ENCODE measurements around the gene CEP250.

CEP250 gene

DNA sequence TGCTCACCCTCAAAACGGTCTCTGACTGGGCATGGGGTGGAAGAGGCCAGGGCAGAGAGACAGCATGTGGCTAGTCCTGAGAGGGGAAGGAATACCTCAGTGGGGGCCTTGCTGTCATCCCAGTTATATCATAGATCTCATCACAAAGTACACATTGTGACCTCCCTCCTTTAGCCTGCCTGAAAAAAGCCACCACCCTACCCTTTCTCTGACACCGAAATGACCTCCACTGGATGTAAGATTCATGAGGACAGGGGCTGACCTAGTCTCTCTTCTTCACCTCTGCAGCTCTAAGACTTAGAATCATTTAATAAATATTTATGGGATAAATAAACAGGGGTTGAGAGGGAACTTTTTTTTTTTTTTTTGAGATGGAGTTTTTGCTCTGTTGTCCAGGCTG, 74.2 kb downstream of the CEP250 start, which contains the start of gene C20orf173:
Gene C20orf173 (minus strand): TSS at position 101 of the 400 bp plus-strand sequence. CDS start 279 bp downstream, outside the sequence.
- H3K4ac ChIP-seq (ENCODE audit: low read length) = no peak within 1 kb of the TSS
- no peak within 1 kb of the TSS for H2BK15ac ChIP-seq (ENCODE audit: low read length)
- no peak within 1 kb of the TSS for H3K9ac ChIP-seq (ENCODE audit: low read depth, low read length, poor library complexity)
- no peak within 1 kb of the TSS for H3K4me2 ChIP-seq (ENCODE audit: insufficient read depth, low read length, poor library complexity, severe bottlenecking)
- peak within 1 kb of the TSS; percentile 48 for H2AFZ ChIP-seq (ENCODE audit: low read length)
- H4K91ac ChIP-seq (ENCODE audit: low read depth, low read length, poor library complexity) = no peak within 1 kb of the TSS
- DNase-seq (ENCODE audit: low spot score) = no peak
- peaks cover 3 to 5% of the 10 kb centered on the region in 2 donors for H3K9me3 ChIP-seq (replicated peaks in 1 of 2; ENCODE audit: control insufficient read depth in 2 of 2, insufficient read depth in 1 of 2, low read depth in 1 of 2, low read length in 2 of 2)
- WGBS, 2 donors (ENCODE audit: extremely low coverage in 2 of 2, insufficient read length in 2 of 2, insufficient replicate concordance in 1 of 2) = no CpG with 5 or more reads among the region's 2 CpGs
- H2BK12ac ChIP-seq (ENCODE audit: low read length) = no peak within 1 kb of the TSS
- no peak within 1 kb of the TSS for H2BK5ac ChIP-seq (ENCODE audit: low read length)
- no peak within 1 kb of the TSS for H2AK5ac ChIP-seq (ENCODE audit: low read depth, low read length)
- H3K4me1 ChIP-seq (ENCODE audit: control insufficient read depth in 2 of 2, insufficient read depth in 1 of 2, low read depth in 1 of 2, low read length in 2 of 2) = peaks cover 0 to 3% of the 10 kb centered on the region in 2 donors
- no peak within 1 kb of the TSS for H3K14ac ChIP-seq (ENCODE audit: low read length)
- no peak within 1 kb of the TSS for H3K4me3 ChIP-seq (ENCODE audit: low read length in 2 of 2)
- H3K27ac ChIP-seq (replicated peaks; ENCODE audit: low read length) = no peak within 1 kb of the TSS
- no peaks in the 10 kb centered on the region for H3K79me1 ChIP-seq (ENCODE audit: low read depth, low read length)
- no peaks in the 10 kb centered on the region for H3K36me3 ChIP-seq (replicated peaks in 1 of 2; ENCODE audit: control insufficient read depth in 2 of 2, insufficient read depth in 2 of 2, low read length in 2 of 2)
- H3K18ac ChIP-seq (ENCODE audit: low read length) = no peak within 1 kb of the TSS
- H2BK120ac ChIP-seq (ENCODE audit: low read depth, low read length) = no peak within 1 kb of the TSS
- H3K27me3 ChIP-seq (ENCODE audit: control insufficient read depth in 3 of 3, insufficient read depth in 3 of 3, low read depth in 1 of 3, low read length in 3 of 3) = no peaks in the 10 kb centered on the region
- no peak within 1 kb of the TSS for H4K8ac ChIP-seq (ENCODE audit: low read depth, low read length)
- H3K23ac ChIP-seq (ENCODE audit: low read depth, low read length, poor library complexity) = no peak within 1 kb of the TSS

DNA sequence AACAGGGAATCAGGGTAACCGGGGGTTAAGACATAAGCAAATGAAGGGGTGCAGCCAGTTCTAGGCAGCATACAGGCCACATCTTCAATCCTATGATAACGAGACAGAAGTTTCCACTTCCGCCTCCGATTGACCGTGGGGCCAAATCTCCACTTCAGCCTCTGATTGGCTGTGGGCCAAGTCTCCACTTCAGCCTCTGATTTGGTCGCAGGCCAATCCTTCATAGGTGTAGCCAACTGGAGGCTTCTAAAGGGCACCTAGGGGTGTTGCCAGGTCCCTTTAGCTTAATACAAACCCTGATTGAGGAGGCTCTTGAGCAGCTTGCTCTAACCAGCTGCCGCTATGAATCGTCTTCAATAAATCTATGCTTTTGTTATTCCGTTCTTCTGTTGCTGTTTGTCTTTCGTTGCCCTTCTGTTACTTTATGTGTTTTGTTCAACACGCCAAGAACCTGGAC, 84.4 kb downstream of the CEP250 start:
- Histone ChIP-seq H2BK15ac (ENCODE audit: low read length) (no peak overlapping the region), H2BK5ac (ENCODE audit: low read length) (no peak overlapping the region), H3K4me1 (ENCODE audit: control insufficient read depth in 2 of 2, insufficient read depth in 1 of 2, low read depth in 1 of 2, low read length in 2 of 2) (peaks cover 7 to 12% of the 10 kb centered on the region in 2 donors), H3K4me3 (ENCODE audit: low read length in 2 of 2) (peak overlapping the region; percentile 41 to 80), H3K79me1 (ENCODE audit: low read depth, low read length) (peaks cover 2% of the 10 kb centered on the region), H3K23ac (ENCODE audit: low read depth, low read length, poor library complexity) (no peak overlapping the region), H3K9ac (ENCODE audit: low read depth, low read length, poor library complexity) (peak overlapping the region; percentile 74), H3K9me3 (replicated peaks in 1 of 2; ENCODE audit: control insufficient read depth in 2 of 2, insufficient read depth in 1 of 2, low read depth in 1 of 2, low read length in 2 of 2) (no peaks in the 10 kb centered on the region), H2AK5ac (ENCODE audit: low read depth, low read length) (no peak overlapping the region), H3K27me3 (ENCODE audit: control insufficient read depth in 3 of 3, insufficient read depth in 3 of 3, low read depth in 1 of 3, low read length in 3 of 3) (no peaks in the 10 kb centered on the region), H4K91ac (ENCODE audit: low read depth, low read length, poor library complexity) (no peak overlapping the region), H3K14ac (ENCODE audit: low read length) (no peak overlapping the region), H3K18ac (ENCODE audit: low read length) (no peak overlapping the region), H2AFZ (ENCODE audit: low read length) (peak overlapping the region; percentile 64), H3K4ac (ENCODE audit: low read length) (no peak overlapping the region), H3K4me2 (ENCODE audit: insufficient read depth, low read length, poor library complexity, severe bottlenecking) (peak overlapping the region; percentile 69), H2BK12ac (ENCODE audit: low read length) (no peak overlapping the region), H2BK120ac (ENCODE audit: low read depth, low read length) (no peak overlapping the region), H3K27ac (replicated peaks; ENCODE audit: low read length) (no peak overlapping the region), H4K8ac (ENCODE audit: low read depth, low read length) (no peak overlapping the region), H3K36me3 (replicated peaks in 1 of 2; ENCODE audit: control insufficient read depth in 2 of 2, insufficient read depth in 2 of 2, low read length in 2 of 2) (peaks cover 3 to 18% of the 10 kb centered on the region in 2 donors)
- peak; percentile 69 for DNase-seq (ENCODE audit: low spot score)
- WGBS, 2 donors (ENCODE audit: extremely low coverage in 2 of 2, insufficient read length in 2 of 2, insufficient replicate concordance in 1 of 2) = no CpG with 5 or more reads among the region's 11 CpGs

DNA sequence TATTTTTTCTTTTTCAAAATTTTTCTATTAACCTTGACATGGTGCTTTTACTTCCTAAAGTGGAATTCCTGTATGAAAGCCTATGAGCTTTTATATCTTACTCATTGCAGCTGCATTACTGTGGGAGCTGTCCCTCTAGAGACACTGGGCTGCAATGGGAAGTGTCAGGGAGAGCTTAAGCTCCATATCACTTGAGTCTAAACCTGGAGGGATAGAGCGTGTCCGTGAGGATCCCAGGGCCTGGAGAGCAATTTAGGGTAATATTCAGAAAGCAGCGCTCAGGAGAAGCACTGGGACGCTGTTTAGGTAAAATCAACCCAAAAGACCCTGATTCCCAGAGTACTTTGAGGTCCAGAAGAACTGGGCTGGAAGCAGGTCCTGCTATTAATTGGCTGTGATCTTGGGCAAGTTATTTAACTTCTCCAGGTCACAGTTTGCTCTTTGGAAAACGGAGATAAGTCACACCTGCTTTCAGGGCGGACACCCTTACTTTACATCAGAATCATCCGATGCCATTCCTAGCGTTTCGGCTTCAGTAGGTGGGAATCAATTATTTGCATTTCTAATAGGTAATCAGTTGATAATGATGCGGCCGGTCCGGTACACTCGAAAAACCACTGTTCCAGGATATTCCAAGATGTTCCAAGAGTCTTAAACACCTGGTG, 85.9 kb downstream of the CEP250 start:
- H3K23ac ChIP-seq (ENCODE audit: low read depth, low read length, poor library complexity) = no peak overlapping the region
- no peak overlapping the region for H2BK5ac ChIP-seq (ENCODE audit: low read length)
- DNase-seq (ENCODE audit: low spot score) = no peak
- H3K18ac ChIP-seq (ENCODE audit: low read length) = peak overlapping the region; percentile 73
- no peak overlapping the region for H4K91ac ChIP-seq (ENCODE audit: low read depth, low read length, poor library complexity)
- WGBS, 2 donors (ENCODE audit: extremely low coverage in 2 of 2, insufficient read length in 2 of 2, insufficient replicate concordance in 1 of 2) = no CpG with 5 or more reads among the region's 13 CpGs
- no peaks in the 10 kb centered on the region for H3K27me3 ChIP-seq (ENCODE audit: control insufficient read depth in 3 of 3, insufficient read depth in 3 of 3, low read depth in 1 of 3, low read length in 3 of 3)
- peaks cover 7 to 12% of the 10 kb centered on the region in 2 donors for H3K4me1 ChIP-seq (ENCODE audit: control insufficient read depth in 2 of 2, insufficient read depth in 1 of 2, low read depth in 1 of 2, low read length in 2 of 2)
- H3K4ac ChIP-seq (ENCODE audit: low read length) = no peak overlapping the region
- peaks cover 2% of the 10 kb centered on the region for H3K79me1 ChIP-seq (ENCODE audit: low read depth, low read length)
- H3K36me3 ChIP-seq (replicated peaks in 1 of 2; ENCODE audit: control insufficient read depth in 2 of 2, insufficient read depth in 2 of 2, low read length in 2 of 2) = peaks cover 7 to 30% of the 10 kb centered on the region in 2 donors
- H2AK5ac ChIP-seq (ENCODE audit: low read depth, low read length) = no peak overlapping the region
- H2BK12ac ChIP-seq (ENCODE audit: low read length) = no peak overlapping the region
- H3K9ac ChIP-seq (ENCODE audit: low read depth, low read length, poor library complexity) = no peak overlapping the region
- H3K4me2 ChIP-seq (ENCODE audit: insufficient read depth, low read length, poor library complexity, severe bottlenecking) = peak overlapping the region; percentile 91
- no peak overlapping the region for H4K8ac ChIP-seq (ENCODE audit: low read depth, low read length)
- no peak overlapping the region for H2BK15ac ChIP-seq (ENCODE audit: low read length)
- H2AFZ ChIP-seq (ENCODE audit: low read length) = peak overlapping the region; percentile 94
- peak overlapping the region; percentile 70 to 78 for H3K4me3 ChIP-seq (ENCODE audit: low read length in 2 of 2)
- H3K27ac ChIP-seq (replicated peaks; ENCODE audit: low read length) = no peak overlapping the region
- H2BK120ac ChIP-seq (ENCODE audit: low read depth, low read length) = no peak overlapping the region
- H3K9me3 ChIP-seq (replicated peaks in 1 of 2; ENCODE audit: control insufficient read depth in 2 of 2, insufficient read depth in 1 of 2, low read depth in 1 of 2, low read length in 2 of 2) = no peaks in the 10 kb centered on the region
- no peak overlapping the region for H3K14ac ChIP-seq (ENCODE audit: low read length)

DNA sequence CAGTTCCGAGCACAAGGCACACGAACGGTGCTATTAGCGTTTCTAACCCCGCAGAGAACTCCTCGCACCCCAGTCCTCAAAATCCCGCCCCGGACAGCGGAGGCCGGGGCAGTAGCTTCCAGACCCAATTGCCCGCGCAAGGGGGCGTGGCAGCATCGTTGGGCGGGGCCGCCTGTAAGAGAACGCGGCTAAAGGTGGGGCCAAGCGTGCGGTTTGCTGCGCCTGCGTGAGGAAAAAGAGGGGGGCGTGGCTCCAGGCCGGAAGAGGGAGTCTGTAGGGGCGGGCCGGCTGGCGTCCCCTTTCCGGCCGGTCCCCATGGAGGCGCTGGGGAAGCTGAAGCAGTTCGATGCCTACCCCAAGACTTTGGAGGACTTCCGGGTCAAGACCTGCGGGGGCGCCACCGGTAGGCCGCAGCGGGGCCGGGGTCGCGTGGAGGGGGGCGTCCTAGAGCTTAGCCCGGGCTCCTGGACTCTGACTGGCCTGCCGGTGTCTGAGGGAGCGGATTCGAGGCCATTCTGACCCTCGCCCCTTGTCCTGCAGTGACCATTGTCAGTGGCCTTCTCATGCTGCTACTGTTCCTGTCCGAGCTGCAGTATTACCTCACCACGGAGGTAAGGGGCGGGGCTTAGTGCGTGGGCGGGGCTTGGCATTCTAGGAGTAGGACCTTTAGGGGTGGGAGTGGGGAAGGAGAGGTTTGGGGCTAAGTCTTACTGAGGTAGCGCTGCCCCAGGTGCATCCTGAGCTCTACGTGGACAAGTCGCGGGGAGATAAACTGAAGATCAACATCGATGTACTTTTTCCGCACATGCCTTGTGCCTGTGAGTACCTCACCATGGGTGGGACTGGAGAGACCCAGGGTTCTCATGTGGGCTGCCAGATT, 86.6 kb downstream of the CEP250 start, which contains the start of gene ERGIC3:
Gene ERGIC3 (plus strand): TSS at position 296 of the 880 bp plus-strand sequence. CDS start 20 bp downstream, at position 316.
- DNase-seq (ENCODE audit: low spot score) = peak; percentile 97
- Histone ChIP-seq H3K27ac (replicated peaks; ENCODE audit: low read length) (peak within 1 kb of the TSS; percentile 71), H2AK5ac (ENCODE audit: low read depth, low read length) (peak within 1 kb of the TSS; percentile 65), H3K4me1 (ENCODE audit: control insufficient read depth in 2 of 2, insufficient read depth in 1 of 2, low read depth in 1 of 2, low read length in 2 of 2) (peaks cover 7 to 12% of the 10 kb centered on the region in 2 donors), H3K79me1 (ENCODE audit: low read depth, low read length) (peaks cover 2% of the 10 kb centered on the region), H3K36me3 (replicated peaks in 1 of 2; ENCODE audit: control insufficient read depth in 2 of 2, insufficient read depth in 2 of 2, low read length in 2 of 2) (peaks cover 13 to 38% of the 10 kb centered on the region in 2 donors), H2BK5ac (ENCODE audit: low read length) (no peak within 1 kb of the TSS), H3K4ac (ENCODE audit: low read length) (peak within 1 kb of the TSS; percentile 44), H2BK12ac (ENCODE audit: low read length) (no peak within 1 kb of the TSS), H3K27me3 (ENCODE audit: control insufficient read depth in 3 of 3, insufficient read depth in 3 of 3, low read depth in 1 of 3, low read length in 3 of 3) (no peaks in the 10 kb centered on the region), H2BK15ac (ENCODE audit: low read length) (no peak within 1 kb of the TSS), H3K4me3 (ENCODE audit: low read length in 2 of 2) (peak within 1 kb of the TSS; percentile 78 to 88), H2BK120ac (ENCODE audit: low read depth, low read length) (no peak within 1 kb of the TSS), H4K91ac (ENCODE audit: low read depth, low read length, poor library complexity) (no peak within 1 kb of the TSS), H2AFZ (ENCODE audit: low read length) (peak within 1 kb of the TSS; percentile 94), H3K9me3 (replicated peaks in 1 of 2; ENCODE audit: control insufficient read depth in 2 of 2, insufficient read depth in 1 of 2, low read depth in 1 of 2, low read length in 2 of 2) (no peaks in the 10 kb centered on the region), H3K23ac (ENCODE audit: low read depth, low read length, poor library complexity) (peak within 1 kb of the TSS; percentile 68), H3K18ac (ENCODE audit: low read length) (peak within 1 kb of the TSS; percentile 94), H3K14ac (ENCODE audit: low read length) (no peak within 1 kb of the TSS), H3K4me2 (ENCODE audit: insufficient read depth, low read length, poor library complexity, severe bottlenecking) (peak within 1 kb of the TSS; percentile 91), H3K9ac (ENCODE audit: low read depth, low read length, poor library complexity) (peak within 1 kb of the TSS; percentile 95), H4K8ac (ENCODE audit: low read depth, low read length) (no peak within 1 kb of the TSS)
- WGBS, 2 donors (ENCODE audit: extremely low coverage in 2 of 2, insufficient read length in 2 of 2, insufficient replicate concordance in 1 of 2) = no CpG with 5 or more reads among the region's 57 CpGs

All from neuronal stem cell (in vitro differentiated cells).